GM12865 (cell line): ENCODE results near the gene SLA2.

ENCODE experiments used
- DNase-seq: peaks from one replicate; pipeline ENCODE4 v3.0.0; 2010; ENCODE audit warnings: low read depth
- H3K4me3 ChIP-seq: 2 replicates; pipeline ENCODE4 v1.5.1; 2011; ENCODE audit warnings: mild to moderate bottlenecking, low read depth, low read length, control low read depth
- CTCF ChIP-seq: IDR thresholded peaks from 2 replicates; pipeline ENCODE4 v1.5.1; 2011; ENCODE audit warnings: low read length, control low read depth, low read depth, inconsistent platforms; ENCODE audit not compliant: insufficient read depth; ENCODE audit errors: missing control alignments

Gene SLA2

GRCh38 chr20:36628076-36628475, 17.9 kb downstream of the SLA2 start:
- TF ChIP-seq CTCF = no peak
- no peak overlapping the region for H3K4me3 ChIP-seq
- no peak for DNase-seq

GRCh38 chr20:36624944-36625324, 21.1 kb downstream of the SLA2 start:
- TF ChIP-seq CTCF = no peak
- no peak overlapping the region for H3K4me3 ChIP-seq
- DNase-seq = no peak

GRCh38 chr20:36624068-36624943, 21.7 kb downstream of the SLA2 start:
- DNase-seq = no peak
- TF ChIP-seq CTCF = no peak
- H3K4me3 ChIP-seq = no peak overlapping the region

GRCh38 chr20:36623444-36623843, 22.6 kb downstream of the SLA2 start:
- no peak for TF ChIP-seq CTCF
- no peak overlapping the region for H3K4me3 ChIP-seq

GRCh38 chr20:36620917-36621316, 25.1 kb downstream of the SLA2 start:
- TF ChIP-seq CTCF = no peak
- DNase-seq = no peak
- H3K4me3 ChIP-seq = no peak overlapping the region

More at GRCh38 chr20:36623444-36623843, 22.6 kb downstream of the SLA2 start:
- no peak for DNase-seq

- TF ChIP-seq CTCF = no peak
- no peak for DNase-seq
Measured at GRCh38 chr20:36614781-36615557, 31.0 kb downstream of the SLA2 start.

More at GRCh38 chr20:36614781-36615557, 31.0 kb downstream of the SLA2 start:
- no peak overlapping the region for H3K4me3 ChIP-seq
